Trophoblast cell (in vitro differentiated cells and primary cell): ENCODE data around the gene GDI2.

Experiments
- DNase-seq, 2 donors: peaks; one replicate each; pipeline ENCODE4 v3.0.0-alpha.2; 2016
- H2AFZ ChIP-seq: 2 replicates; pipeline ENCODE4 v1.6.1; 2013; ENCODE audit warnings: low read length, moderate library complexity, mild to moderate bottlenecking; ENCODE audit not compliant: insufficient read depth, poor library complexity
- H2AK5ac ChIP-seq: 2 replicates; pipeline ENCODE4 v1.6.1; 2013; ENCODE audit warnings: mild to moderate bottlenecking, low read length
- H2BK120ac ChIP-seq: 2 replicates; pipeline ENCODE4 v1.6.1; 2013; ENCODE audit warnings: low read length, mild to moderate bottlenecking, moderate library complexity; ENCODE audit not compliant: insufficient read depth, poor library complexity
- H2BK12ac ChIP-seq: 2 replicates; pipeline ENCODE4 v1.6.1; 2013; ENCODE audit warnings: mild to moderate bottlenecking, low read length, moderate library complexity
- H2BK5ac ChIP-seq: 2 replicates; pipeline ENCODE4 v1.6.1; 2013; ENCODE audit warnings: low read length, low read depth, moderate library complexity, mild to moderate bottlenecking; ENCODE audit not compliant: poor library complexity
- H3K14ac ChIP-seq: 2 replicates; pipeline ENCODE4 v1.6.1; 2013; ENCODE audit warnings: mild to moderate bottlenecking, low read length
- H3K18ac ChIP-seq: 2 replicates; pipeline ENCODE4 v1.6.1; 2013; ENCODE audit warnings: mild to moderate bottlenecking, low read length
- H3K23ac ChIP-seq: 2 replicates; pipeline ENCODE4 v1.6.1; 2013; ENCODE audit warnings: low read length
- H3K27ac ChIP-seq: 2 replicates; pipeline ENCODE4 v1.5.1; 2013; ENCODE audit warnings: low read depth, mild to moderate bottlenecking, inconsistent platforms, low read length, moderate library complexity
- H3K27me3 ChIP-seq: 2 replicates; pipeline ENCODE4 v1.6.1; 2013; ENCODE audit warnings: inconsistent platforms, mild to moderate bottlenecking, low read length, moderate library complexity; ENCODE audit not compliant: insufficient read depth
- H3K36me3 ChIP-seq, 2 experiments: 1 replicate in 1 of 2; 2 replicates in 1 of 2; pipeline ENCODE4 v1.6.1; 2013; ENCODE audit warnings: low read length in 2 of 2, mild to moderate bottlenecking in 2 of 2, moderate library complexity in 1 of 2; ENCODE audit not compliant: insufficient read depth in 2 of 2, control insufficient read depth in 1 of 2
- H3K4ac ChIP-seq: 2 replicates; pipeline ENCODE4 v1.6.1; 2013; ENCODE audit warnings: low read depth, mild to moderate bottlenecking, low read length, moderate library complexity
- H3K4me1 ChIP-seq, 2 experiments: 1 replicate in 1 of 2; 2 replicates in 1 of 2; pipeline ENCODE4 v1.6.1; 2013; ENCODE audit warnings: low read length in 2 of 2, mild to moderate bottlenecking in 2 of 2, moderate library complexity in 1 of 2; ENCODE audit not compliant: insufficient read depth in 2 of 2, control insufficient read depth in 1 of 2
- H3K4me2 ChIP-seq: 2 replicates; pipeline ENCODE4 v1.6.1; 2013; ENCODE audit warnings: inconsistent platforms, mild to moderate bottlenecking, low read length, moderate library complexity
- H3K4me3 ChIP-seq: 2 replicates; pipeline ENCODE4 v1.5.1; 2013; ENCODE audit warnings: mild to moderate bottlenecking, low read depth, low read length, inconsistent platforms
- H3K79me1 ChIP-seq: one replicate; pipeline ENCODE4 v1.6.1; 2013; ENCODE audit warnings: low read length
- H3K79me2 ChIP-seq: 2 replicates; pipeline ENCODE4 v1.6.1; 2013; ENCODE audit warnings: low read length, mild to moderate bottlenecking; ENCODE audit not compliant: control insufficient read depth, insufficient read depth, poor library complexity
- H3K9ac ChIP-seq: 2 replicates; pipeline ENCODE4 v1.6.1; 2013; ENCODE audit warnings: mild to moderate bottlenecking, low read length
- H3K9me3 ChIP-seq: 2 replicates; pipeline ENCODE4 v1.6.1; 2013; ENCODE audit warnings: low read depth, mild to moderate bottlenecking, control low read depth, inconsistent platforms, low read length; ENCODE audit not compliant: insufficient read depth
- H4K12ac ChIP-seq: 2 replicates; pipeline ENCODE4 v1.6.1; 2013; ENCODE audit warnings: low read depth, mild to moderate bottlenecking, low read length, moderate library complexity
- H4K8ac ChIP-seq: 2 replicates; pipeline ENCODE4 v1.6.1; 2013; ENCODE audit warnings: low read depth, mild to moderate bottlenecking, low read length, moderate library complexity
- H4K91ac ChIP-seq: one replicate; pipeline ENCODE4 v1.6.1; 2013; ENCODE audit warnings: low read depth, mild to moderate bottlenecking, low read length, moderate library complexity
- WGBS: extraction: QIAGEN DNeasy Blood & Tissue Kit; methylation state at CpG from one replicate; pipeline ENCODE4 v1.1.7; 2013; ENCODE audit warnings: missing lambda C conversion rate; ENCODE audit not compliant: insufficient read length, insufficient coverage; ENCODE audit errors: extremely low coverage; 5-methylcytosine and 5-hydroxymethylcytosine counted together

Gene GDI2

GRCh38 chr10:5746197-5746596 is 67.0 kb downstream of the GDI2 start:
- Histone ChIP-seq H3K9me3 (no peaks in the 10 kb centered on the region), H4K8ac (no peak overlapping the region), H3K27ac (no peak overlapping the region), H2AK5ac (no peak overlapping the region), H3K36me3 (peaks cover 9 to 30% of the 10 kb centered on the region in 2 experiments), H3K79me2 (no peaks in the 10 kb centered on the region), H3K4me2 (no peak overlapping the region), H2BK120ac (no peak overlapping the region), H3K4me3 (no peak overlapping the region), H4K91ac (no peak overlapping the region), H4K12ac (no peak overlapping the region), H3K18ac (no peak overlapping the region), H3K79me1 (no peaks in the 10 kb centered on the region), H3K4me1 (peaks cover 0 to 2% of the 10 kb centered on the region in 2 experiments), H3K23ac (no peak overlapping the region), H2AFZ (no peak overlapping the region), H3K9ac (no peak overlapping the region), H2BK12ac (no peak overlapping the region), H3K4ac (no peak overlapping the region), H2BK5ac (no peak overlapping the region), H3K14ac (no peak overlapping the region), H3K27me3 (no peaks in the 10 kb centered on the region)
- WGBS = no CpG with 5 or more reads among the region's 4 CpGs
- DNase-seq = no peak

GRCh38 chr10:5744849-5745248 is 68.4 kb downstream of the GDI2 start:
- Histone ChIP-seq H3K27ac (no peak overlapping the region), H3K4ac (no peak overlapping the region), H4K91ac (no peak overlapping the region), H2BK5ac (no peak overlapping the region), H3K4me3 (no peak overlapping the region), H2BK12ac (no peak overlapping the region), H3K79me2 (no peaks in the 10 kb centered on the region), H2AK5ac (no peak overlapping the region), H3K9me3 (no peaks in the 10 kb centered on the region), H3K27me3 (no peaks in the 10 kb centered on the region), H3K18ac (no peak overlapping the region), H3K9ac (no peak overlapping the region), H2BK120ac (no peak overlapping the region), H3K79me1 (no peaks in the 10 kb centered on the region), H4K12ac (no peak overlapping the region), H3K14ac (no peak overlapping the region), H3K4me2 (no peak overlapping the region), H3K36me3 (peaks cover 9 to 36% of the 10 kb centered on the region in 2 experiments), H4K8ac (no peak overlapping the region), H2AFZ (no peak overlapping the region), H3K4me1 (peaks cover 0 to 2% of the 10 kb centered on the region in 2 experiments), H3K23ac (no peak overlapping the region)
- no peak for DNase-seq
- no CpG with 5 or more reads among the region's 5 CpGs for WGBS

- Histone ChIP-seq H3K4ac (no peak overlapping the region), H2BK5ac (no peak overlapping the region), H3K9ac (no peak overlapping the region)
These were observed 69.5 kb downstream of the GDI2 start for GRCh38 chr10:5743736-5744135.

GRCh38 chr10:5742116-5742515 is 71.1 kb downstream of the GDI2 start:
- Histone ChIP-seq H2AK5ac (no peak overlapping the region), H3K36me3 (peaks cover 7 to 21% of the 10 kb centered on the region in 2 experiments), H3K23ac (no peak overlapping the region), H3K9ac (no peak overlapping the region), H2BK120ac (no peak overlapping the region), H2AFZ (no peak overlapping the region), H3K14ac (no peak overlapping the region), H3K79me2 (no peaks in the 10 kb centered on the region), H3K4ac (no peak overlapping the region), H3K79me1 (no peaks in the 10 kb centered on the region), H3K4me3 (no peak overlapping the region), H3K9me3 (no peaks in the 10 kb centered on the region), H3K27me3 (no peaks in the 10 kb centered on the region), H3K18ac (no peak overlapping the region), H2BK5ac (no peak overlapping the region), H3K27ac (no peak overlapping the region), H3K4me2 (no peak overlapping the region), H2BK12ac (no peak overlapping the region), H4K91ac (no peak overlapping the region), H4K12ac (no peak overlapping the region), H4K8ac (no peak overlapping the region), H3K4me1 (no peaks in the 10 kb centered on the region)
- whole genome bisulfite sequencing = no CpG with 5 or more reads among the region's 6 CpGs
- DNase-seq = no peak

More at GRCh38 chr10:5743736-5744135, 69.5 kb downstream of the GDI2 start:
- H2AFZ ChIP-seq = no peak overlapping the region
- H3K23ac ChIP-seq = no peak overlapping the region
- no peak overlapping the region for H3K27ac ChIP-seq
- no peaks in the 10 kb centered on the region for H3K9me3 ChIP-seq
- no peaks in the 10 kb centered on the region for H3K79me1 ChIP-seq
- H2BK12ac ChIP-seq = no peak overlapping the region
- H3K79me2 ChIP-seq = no peaks in the 10 kb centered on the region
- no CpG with 5 or more reads among the region's 5 CpGs for WGBS
- H3K36me3 ChIP-seq = peaks cover 6 to 32% of the 10 kb centered on the region in 2 experiments
- no peak overlapping the region for H4K8ac ChIP-seq
- DNase-seq = no peak
- no peak overlapping the region for H2AK5ac ChIP-seq
- H3K4me1 ChIP-seq = peaks cover 0 to 2% of the 10 kb centered on the region in 2 experiments
- no peak overlapping the region for H2BK120ac ChIP-seq
- H3K4me2 ChIP-seq = no peak overlapping the region
- H3K18ac ChIP-seq = no peak overlapping the region
- no peak overlapping the region for H4K12ac ChIP-seq
- no peak overlapping the region for H4K91ac ChIP-seq
- no peak overlapping the region for H3K14ac ChIP-seq
- H3K4me3 ChIP-seq = no peak overlapping the region
- H3K27me3 ChIP-seq = no peaks in the 10 kb centered on the region
